ENCODE measurements around the gene HEBP1.

HEBP1 gene

DNA sequence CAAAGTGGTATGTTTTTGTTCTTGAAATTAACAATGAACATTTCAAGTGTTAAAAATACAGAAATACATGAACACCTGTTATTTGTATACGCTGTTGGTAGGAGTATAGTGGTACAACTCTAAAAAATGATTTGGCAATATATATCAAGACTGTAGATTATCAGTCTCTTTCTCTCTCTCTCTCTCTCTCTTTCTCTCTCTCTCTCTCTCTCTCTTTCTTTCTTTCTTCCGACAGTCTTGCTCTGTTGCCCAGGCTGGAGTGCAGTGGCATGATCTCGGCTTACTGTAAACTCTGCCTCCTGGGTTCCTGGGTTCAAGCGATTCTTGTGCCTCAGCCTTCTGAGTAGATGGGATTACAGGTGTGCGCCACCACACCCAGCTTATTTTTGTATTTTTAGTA is 12.6 kb downstream of the HEBP1 start:
- no peak for DNase-seq

GRCh38 chr12:12986775-12987331 is 13.2 kb downstream of the HEBP1 start:
- no peak for DNase-seq

DNA sequence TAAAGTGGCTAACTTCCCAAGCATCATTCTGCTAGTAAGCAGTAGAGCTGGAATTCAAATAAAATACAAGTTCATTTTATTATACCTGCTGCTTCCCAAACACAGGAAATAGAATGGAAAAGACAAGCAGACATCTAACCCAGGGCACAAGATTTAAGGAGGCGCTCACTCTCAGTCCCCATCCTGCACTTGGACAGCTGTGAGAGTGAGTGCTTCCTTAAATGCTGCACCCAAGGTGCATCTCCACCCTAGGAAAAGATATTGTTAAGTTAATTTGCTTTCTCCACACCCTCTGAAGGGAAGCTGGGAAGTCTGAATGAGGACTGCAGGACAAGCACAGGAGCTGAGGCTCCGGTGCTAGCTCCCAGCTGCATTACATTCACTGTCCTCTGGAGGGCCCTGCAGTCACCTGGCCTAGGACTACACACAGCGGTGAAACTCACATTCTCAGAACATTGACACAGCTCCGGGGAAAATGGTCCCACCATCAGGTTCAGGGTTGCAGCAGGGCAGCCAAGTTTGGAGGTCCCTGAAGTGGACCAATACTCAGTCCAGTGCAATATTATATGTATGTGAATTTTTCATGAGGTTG is 14.2 kb downstream of the HEBP1 start:
- DNase-seq = no peak

GRCh38 chr12:12984149-12984548 is 15.9 kb downstream of the HEBP1 start:
- DNase-seq = no peak

DNA sequence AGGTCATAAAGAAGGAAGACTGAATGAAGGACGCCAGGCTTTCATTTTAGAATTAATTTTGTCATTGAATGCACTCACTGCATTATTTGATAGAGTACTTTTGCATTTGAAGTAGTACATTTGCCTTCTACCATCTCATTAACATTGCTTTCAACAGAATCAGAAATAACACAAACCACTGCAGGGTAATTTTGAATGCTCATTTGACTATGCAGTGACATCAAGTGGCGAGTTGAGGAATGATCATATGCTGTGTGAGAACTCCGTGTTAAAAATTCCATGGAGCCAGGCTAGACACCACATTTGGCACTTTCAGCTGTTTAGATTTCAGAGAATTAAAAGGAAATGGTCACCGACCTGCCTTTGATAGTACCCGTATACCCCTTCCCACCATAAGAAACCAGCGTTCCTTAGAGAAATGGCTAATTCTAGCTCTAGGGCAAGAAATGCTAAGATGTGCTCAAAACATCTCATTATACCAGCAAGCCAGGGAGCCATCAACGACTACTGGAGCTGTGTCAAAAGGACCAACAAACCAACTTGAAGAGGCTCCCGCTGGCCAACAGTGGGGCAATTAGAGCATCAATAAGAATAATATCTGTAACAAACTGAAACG is 16.5 kb downstream of the HEBP1 start:
- no peak for DNase-seq

DNA sequence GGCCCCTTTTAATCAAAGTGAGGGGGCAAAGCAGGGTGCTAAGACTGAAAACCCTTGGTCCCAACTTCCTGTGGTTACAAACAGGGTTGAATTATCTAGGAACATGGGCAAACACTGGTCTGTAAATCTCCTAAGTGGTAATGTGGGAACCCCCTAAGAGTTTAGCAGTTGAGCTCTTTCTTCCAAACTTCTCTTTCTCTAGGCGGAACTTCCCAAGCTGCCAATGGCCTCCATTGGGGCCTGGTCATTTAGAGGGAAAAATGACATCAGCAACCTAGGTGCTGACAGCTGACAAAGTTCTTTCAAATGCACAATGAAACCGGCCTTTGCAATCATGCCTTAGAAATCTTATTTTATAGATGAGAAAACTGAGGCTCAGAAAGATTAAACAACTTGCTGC is 17.7 kb downstream of the HEBP1 start:
- no peak for DNase-seq

GRCh38 chr12:12979731-12980259 is 20.3 kb downstream of the HEBP1 start:
- DNase-seq = no peak

DNA sequence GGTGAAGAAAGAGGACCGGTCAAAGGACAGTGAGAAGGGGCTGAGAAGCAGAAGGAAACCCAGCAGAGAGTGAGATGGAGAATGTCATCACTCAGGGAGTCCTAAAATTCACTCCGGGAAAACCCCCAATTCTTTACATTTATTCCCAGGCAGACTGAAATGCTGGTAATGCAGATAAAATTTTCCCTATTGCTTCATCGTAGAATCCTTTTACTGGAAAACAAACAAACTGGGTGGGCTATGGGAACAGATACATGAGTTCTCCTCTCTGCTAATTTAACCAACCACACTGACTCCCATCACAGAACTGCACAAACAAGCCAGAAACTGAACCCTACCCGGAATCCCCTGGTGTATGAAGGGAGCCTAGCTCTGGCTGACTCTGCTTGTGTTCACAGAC is 20.9 kb downstream of the HEBP1 start:
- no peak for DNase-seq

GRCh38 chr12:12977231-12977630 is 22.8 kb downstream of the HEBP1 start:
- no peak for DNase-seq

GRCh38 chr12:12976366-12976765 is 23.7 kb downstream of the HEBP1 start:
- no peak for DNase-seq

DNA sequence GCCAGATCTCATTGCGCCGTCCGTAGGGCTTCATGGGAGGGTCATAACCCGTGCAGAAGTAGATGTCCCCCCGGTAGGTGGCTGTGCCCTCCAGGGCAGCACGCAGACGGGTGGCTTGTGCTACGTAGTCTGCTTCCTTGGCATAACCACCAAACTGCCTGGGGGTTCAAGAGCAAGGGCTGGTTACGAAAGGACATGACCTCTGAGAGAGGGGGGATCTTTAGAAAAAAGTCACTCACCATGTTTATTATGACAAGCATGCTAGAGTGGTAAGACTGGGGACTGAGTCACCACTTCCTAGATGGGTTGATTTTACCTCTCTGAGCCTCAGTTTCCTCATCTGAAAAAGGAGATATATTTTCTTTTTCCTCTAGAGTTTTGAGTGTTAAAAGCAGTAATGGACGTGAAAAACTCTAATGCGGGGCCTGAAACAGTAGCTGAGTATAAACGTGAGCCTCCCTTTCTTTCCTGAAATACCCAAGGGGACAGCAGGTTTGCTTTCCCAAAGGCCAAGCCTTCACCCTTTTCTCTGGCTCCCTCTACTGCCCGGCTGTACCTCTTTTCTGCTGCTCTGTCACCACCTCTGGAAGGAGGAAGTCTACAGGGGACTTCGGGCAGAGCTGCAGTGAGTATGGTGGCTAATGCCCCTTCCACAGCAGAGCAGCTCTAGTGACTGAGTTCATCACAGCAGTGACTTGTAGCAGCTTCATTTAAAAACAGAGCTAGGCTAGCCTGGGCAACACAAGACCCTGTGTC is 24.6 kb downstream of the HEBP1 start:
- DNase-seq = no peak

DNA sequence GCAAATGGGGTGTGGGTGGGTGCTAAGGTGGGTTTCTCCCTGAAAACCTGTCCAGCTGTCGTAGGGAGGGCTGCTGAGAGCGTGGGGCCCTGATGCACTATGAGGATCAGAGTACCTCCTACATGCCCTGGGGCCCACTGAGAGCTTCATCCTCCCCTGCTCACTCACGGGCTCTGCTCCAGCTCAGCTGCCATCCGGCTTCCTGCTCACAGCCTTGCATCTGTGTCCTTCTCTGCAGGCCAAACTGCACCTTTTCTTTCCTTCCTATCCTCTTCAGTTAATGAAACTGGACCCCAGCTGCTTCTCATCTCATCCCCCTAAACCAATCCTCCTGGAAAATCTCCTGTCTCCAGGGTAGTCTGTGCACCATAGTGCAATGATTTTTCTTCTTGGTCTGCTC is 25.9 kb downstream of the HEBP1 start:
- DNase-seq = no peak

- no peak for DNase-seq
These were observed 27.0 kb downstream of the HEBP1 start for GRCh38 chr12:12973019-12973418.

DNA sequence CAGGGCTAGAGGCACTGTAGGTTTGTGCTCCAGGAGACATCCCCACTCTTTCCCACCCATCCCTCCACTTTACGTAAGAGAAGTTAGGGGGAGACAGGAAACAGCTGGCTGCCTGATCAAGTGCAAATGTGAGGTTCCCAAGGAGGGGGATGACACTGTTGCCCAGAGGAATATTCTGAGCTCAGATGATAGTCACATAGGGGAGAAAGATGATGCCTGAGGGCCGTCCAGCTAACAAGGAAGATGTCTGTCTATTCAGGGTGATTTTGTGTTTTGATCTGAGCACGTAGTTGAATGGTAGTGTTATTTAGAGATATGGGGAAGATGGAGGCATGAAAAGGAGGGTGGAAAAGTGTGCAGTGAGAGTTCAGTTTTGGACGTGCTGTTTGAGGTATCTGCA is 34.2 kb downstream of the HEBP1 start:
- DNase-seq = no peak

GRCh38 chr12:12964255-12964654 is 35.8 kb downstream of the HEBP1 start:
- no peak for DNase-seq

- no peak for DNase-seq
These were observed 39.3 kb downstream of the HEBP1 start for GRCh38 chr12:12960639-12961209.

DNA sequence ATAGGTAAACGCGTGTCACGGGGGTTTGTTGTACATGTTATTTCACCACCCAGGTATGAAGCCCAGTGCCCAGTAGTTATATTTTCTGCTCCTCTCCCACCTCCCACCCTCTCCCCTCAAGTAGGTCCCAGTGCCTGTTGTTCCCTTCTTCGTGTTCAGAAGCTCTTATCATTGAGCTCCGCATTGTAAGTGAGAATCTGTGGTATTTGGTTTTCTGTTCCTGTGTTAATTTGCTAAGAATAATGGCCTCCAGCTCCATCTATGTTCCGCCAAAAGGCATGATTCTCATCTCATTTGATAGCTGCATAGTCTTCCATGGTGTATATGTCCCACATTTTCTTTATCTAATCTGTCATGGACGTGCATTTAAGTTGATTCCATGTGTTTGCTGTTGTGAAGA is 41.2 kb downstream of the HEBP1 start:
- no peak for DNase-seq

- DNase-seq = no peak
These were observed 45.0 kb downstream of the HEBP1 start for GRCh38 chr12:12954878-12955625.

GRCh38 chr12:12954356-12954755 is 45.7 kb downstream of the HEBP1 start:
- no peak for DNase-seq

DNA sequence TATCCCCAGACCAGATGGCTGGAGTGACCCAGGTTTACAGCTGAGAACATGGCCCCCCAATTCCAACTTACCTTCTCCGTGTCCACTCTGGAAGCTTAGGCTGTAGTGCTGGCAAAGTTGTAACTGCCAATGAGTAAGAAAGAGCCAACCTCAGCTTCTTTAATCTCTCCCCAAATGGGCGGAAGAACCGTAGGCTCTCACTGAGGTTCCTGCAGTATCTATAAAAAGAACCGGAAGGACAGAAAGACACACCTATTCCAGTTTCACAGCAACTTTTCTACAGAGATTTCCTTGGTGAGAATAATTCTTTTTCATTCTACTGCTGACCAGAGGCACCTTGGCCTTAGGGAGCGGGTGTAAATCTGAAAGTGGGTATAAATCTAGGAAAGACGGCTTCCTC is 48.0 kb downstream of the HEBP1 start, which contains the start of gene GPRC5D:
Gene GPRC5D, minus strand, starts transcription at position 135 of the 400 bp plus-strand sequence. CDS start 1,786 bp downstream, outside the sequence.
- no peak for DNase-seq

- DNase-seq = no peak
These were observed 48.6 kb downstream of the HEBP1 start for GRCh38 chr12:12951504-12951903.

DNA sequence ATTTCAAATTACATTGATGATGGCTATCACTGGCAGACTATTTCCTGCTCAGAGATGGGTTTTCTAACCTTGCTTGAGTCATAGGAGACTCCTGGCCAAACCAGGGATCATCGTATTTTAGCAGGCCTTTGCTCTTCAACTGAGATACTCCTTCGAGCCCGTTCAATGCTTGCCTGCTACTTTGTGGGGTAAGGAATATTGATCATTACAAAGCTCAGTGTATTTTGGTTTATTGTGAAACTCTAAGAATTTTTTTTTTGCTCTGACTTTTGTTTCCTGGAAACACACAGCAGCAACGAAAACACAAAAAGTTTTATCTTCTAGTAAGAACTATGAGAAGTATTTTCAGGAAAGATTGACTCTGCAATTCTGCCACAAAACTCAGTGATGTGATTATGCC is 52.2 kb downstream of the HEBP1 start:
- DNase-seq = no peak
